ENCODE measurements around the gene MARF1.

DNA sequence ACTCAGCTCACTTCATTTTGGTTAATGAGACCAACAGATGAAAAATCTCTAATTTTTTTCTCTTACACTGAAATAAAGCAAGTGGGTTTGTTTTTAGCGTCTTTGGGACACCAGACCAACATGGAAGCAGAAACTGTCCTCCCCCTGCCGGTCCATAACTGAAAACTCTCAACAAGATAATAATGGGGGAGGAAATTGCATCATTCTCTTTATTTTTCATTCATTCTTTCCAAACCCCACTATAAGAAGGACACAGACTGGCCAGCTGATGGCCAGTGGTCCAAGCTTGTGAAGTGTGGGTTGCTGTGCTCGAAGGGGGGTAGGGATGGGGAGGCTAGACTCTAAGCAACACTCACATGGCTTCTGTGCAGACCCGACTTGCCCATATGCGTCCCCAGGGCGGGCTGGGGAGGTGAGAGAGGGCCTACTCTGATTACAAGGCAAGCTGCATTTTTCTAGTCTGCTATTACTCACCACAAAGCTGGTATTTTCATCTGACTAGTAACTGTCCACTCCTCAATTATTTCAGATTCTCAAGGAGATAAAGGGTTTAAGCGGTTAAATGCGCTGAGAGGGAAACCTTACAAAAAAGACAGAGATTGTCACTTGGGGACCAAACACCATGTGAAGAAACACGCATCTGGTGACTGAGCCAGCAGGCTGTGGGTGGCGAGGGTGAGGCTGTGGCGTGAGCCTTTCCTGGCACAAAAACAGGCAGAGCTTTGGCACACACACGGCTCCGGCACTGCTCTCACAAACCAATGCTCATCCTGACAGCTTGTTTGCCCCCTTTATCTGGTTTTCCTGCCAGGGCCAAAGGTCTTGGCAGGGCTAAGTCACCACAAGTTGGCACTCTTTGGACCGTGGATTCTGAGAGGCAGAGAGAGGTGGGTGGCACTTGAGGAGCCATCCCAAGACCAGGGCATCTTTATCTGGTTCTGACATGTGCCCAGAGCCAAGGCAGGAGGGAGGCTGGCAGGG, 38.2 kb downstream of the MARF1 start:
- TF ChIP-seq, protein P1, sequence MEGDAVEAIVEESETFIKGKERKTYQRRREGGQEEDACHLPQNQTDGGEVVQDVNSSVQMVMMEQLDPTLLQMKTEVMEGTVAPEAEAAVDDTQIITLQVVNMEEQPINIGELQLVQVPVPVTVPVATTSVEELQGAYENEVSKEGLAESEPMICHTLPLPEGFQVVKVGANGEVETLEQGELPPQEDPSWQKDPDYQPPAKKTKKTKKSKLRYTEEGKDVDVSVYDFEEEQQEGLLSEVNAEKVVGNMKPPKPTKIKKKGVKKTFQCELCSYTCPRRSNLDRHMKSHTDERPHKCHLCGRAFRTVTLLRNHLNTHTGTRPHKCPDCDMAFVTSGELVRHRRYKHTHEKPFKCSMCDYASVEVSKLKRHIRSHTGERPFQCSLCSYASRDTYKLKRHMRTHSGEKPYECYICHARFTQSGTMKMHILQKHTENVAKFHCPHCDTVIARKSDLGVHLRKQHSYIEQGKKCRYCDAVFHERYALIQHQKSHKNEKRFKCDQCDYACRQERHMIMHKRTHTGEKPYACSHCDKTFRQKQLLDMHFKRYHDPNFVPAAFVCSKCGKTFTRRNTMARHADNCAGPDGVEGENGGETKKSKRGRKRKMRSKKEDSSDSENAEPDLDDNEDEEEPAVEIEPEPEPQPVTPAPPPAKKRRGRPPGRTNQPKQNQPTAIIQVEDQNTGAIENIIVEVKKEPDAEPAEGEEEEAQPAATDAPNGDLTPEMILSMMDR (IDR thresholded peaks at IDR 0.05) = no peak
- no peak for TF ChIP-seq POLR2AphosphoS5 (IDR thresholded peaks at IDR 0.05; ENCODE audit: low read depth, low read length)
